GM18858 (cell line): ENCODE data around the gene CDADC1.
A peak's percentile ranks its signal among the peaks of the same experiment; 100 is the strongest.

Experiments used
- ATAC-seq: cut with Tn5 transposase; IDR thresholded peaks from one replicate; pipeline ENCODE4 v1.9.1; 2021; ENCODE audit not compliant: unreplicated experiment

The CDADC1 gene

DNA sequence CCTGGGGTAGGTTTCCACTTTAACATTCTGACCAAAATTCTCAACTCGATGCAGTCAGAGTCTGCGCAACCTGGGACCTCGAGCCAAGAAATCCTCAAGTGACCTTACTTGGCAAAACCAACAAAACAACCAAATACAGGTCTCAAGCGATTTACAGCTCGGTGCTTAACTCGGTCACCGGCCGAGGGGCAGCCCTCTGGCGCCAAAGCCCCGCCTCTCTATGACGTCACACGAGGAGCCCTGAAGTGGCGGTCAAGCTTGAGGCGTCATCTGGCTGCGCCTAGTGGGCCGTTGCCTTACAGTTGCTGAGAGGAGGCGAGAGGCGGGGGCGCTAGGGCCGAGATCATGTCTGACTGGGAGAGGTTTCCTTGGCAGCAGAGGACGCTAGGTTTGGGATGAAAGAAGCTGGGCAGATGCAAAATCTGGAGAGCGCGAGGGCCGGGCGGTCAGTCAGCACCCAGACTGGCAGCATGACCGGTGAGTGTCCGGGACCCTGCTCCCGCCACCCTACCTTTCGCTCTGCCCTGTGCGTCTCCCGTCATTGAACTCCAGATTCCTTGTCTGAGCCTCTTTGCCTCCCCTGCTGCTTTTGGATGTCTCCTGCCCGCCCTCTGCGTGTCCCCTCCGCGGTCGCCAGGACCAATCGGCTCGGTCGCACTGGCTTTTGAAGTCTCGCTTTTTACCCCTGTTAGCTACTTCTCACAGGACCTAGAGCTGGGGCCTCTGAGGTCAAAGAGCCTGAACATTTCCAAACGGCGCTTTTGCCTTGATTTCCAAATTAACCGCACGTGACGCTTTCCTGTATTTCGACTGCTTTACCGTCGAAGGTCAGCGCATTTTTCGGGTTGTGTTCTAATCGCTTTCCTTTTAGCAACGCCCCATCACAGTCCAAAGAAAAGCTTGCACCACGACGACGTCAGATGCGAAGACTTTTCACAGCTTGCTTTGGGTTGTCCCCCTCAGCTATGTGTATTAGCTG lies at the start of gene CDADC1:
Gene CDADC1, plus strand, starts transcription at position 283 of the 979 bp plus-strand sequence. Its CDS starts 113 bp downstream, at position 396.
- ATAC-seq, result peak; percentile 93

DNA sequence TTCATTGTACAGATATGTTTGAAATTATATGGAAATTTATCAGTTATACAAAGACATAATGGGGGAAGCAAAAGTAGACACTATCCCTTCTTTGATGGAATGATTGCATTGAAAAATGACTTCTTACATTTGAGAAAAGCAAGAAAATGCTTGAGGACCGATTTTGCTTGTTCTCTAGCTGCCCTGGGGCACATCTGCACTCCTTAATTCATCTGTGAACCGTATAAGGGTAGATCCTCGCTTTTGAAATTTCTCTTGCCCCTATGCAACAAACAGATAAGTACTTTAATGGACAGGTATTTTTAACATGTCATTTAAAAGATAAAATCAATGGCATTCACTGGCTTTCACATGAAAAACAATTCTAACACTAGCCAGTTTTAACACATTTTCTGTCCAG lies 41.1 kb upstream of the CDADC1 start:
- no peak for ATAC-seq

DNA sequence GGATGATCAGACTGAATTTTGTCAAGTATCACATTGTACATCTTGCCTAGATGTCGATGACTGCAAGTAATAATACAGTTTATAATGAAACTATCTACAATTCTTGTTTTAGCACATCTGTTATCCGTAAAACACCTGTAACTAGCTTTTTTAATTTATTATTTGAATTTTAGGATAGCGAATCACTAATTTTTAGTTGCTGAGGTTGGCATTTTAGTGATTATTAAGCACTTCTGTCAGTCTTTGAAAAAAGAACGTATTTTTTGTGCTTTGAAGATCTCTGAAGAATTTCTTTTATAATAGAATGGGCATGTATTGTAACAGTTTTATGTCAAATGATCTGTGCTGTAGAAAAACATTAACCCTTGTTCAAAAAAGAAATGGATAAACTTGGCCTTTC lies 39.1 kb upstream of the CDADC1 start:
- ATAC-seq, result no peak

- no peak for ATAC-seq
Observed at GRCh38 chr13:49210114-49210513, 37.6 kb upstream of the CDADC1 start.

DNA sequence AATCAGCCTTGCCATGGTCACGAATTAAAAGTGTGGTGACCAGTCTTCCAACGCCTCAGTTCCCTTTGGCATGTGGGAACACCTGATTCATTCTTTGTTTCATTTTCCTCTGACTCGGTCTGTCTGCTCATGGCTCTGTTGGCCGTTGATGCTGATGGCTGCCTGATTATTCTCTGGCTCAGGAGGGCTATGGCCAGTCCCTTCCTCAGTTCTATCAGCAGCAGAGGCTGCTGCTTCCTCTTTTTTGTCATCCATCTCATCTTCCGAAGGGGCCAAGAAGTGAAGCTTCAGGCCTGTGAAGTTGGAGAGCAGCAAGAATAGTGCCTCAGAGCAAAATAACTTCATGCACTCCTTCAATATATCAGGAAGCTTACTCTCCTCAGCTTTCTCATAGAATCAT lies 37.1 kb upstream of the CDADC1 start:
- ATAC-seq, result no peak

- ATAC-seq, result no peak
Observed at GRCh38 chr13:49213539-49213938, 34.2 kb upstream of the CDADC1 start.

DNA sequence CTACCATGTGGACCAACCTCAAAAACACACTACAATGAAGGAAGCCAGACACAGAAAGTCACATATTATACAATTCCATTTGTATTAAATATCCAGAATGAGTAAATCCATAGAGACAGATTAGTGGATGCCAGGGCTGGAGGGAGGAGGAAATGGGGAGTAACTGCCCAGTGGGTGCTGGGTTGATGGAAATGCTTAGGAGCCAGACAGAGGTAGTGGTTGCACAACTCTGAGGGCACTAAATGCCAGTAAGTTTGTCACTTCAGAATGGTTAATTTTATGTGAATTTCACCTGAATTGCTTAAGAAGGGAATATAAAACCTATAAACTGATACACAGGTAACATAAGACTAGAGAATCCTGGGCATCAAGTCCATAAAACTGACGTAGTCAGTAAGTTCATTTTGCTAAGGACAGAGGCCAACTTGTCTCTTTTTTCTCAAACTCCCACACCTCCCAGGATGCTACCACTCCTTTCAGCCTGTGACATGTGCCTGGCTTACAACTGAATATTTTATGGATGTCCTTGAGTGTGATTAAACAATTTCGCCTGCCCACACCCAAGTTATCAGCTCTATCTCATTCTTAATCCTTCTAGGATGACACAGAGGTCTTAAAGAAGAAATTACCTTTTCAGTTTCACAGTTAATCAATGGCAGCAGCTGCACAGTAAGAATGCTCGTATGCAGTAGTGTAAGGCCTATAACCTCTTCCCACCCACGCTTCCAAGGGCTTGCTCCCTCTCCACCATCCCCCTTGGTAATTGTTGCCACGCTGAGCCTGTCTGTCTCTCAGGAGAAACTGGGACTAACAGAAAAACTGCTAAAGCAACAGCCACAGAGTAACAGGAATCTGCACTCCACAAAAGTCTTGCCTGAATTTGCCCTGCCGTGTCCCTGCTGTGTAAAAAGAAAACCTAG lies 33.5 kb upstream of the CDADC1 start:
- no peak for ATAC-seq

DNA sequence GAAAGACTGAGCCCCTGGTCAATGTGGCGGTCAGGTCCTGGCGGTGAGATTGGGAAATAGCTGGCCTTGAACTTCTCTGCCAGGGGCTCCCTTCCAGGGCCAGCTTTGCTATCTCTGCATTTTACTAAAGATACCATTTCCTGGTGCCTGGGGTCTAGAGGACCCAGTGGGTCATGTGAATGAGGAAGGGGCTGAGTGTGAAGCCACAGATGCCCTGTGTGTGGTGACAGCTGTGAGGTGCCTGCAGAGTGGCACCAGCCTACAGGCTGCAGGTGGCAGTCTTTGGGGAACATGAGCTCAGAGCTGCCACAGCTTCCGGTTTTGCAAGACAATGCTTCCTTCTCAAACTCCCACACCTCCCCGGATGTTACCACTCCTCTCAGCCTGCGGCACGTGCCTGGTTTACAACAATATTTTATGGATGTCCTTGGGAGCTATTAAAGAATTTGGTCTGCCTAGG lies 32.8 kb upstream of the CDADC1 start:
- ATAC-seq, result no peak

DNA sequence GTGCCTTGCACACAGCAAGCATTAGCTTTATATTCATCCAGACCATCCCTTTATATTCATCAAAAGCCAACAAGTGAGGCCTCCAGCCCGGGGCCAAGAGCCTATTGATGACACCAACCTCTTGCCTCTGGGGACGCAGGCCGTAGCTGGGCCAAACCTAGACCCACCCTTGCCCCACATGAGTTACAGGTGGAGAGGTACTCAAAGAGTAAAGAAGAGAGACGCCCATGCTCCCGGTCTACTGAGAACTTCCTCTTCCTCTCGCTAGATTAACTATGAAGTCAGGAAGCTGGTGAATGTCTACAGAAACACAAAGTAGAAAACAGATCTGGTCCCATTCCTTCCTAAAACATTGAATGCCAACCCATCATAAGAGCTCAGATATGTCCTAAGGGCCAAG lies 31.4 kb upstream of the CDADC1 start:
- no peak for ATAC-seq

- ATAC-seq, result no peak
Observed at GRCh38 chr13:49217962-49218492, 29.7 kb upstream of the CDADC1 start.

DNA sequence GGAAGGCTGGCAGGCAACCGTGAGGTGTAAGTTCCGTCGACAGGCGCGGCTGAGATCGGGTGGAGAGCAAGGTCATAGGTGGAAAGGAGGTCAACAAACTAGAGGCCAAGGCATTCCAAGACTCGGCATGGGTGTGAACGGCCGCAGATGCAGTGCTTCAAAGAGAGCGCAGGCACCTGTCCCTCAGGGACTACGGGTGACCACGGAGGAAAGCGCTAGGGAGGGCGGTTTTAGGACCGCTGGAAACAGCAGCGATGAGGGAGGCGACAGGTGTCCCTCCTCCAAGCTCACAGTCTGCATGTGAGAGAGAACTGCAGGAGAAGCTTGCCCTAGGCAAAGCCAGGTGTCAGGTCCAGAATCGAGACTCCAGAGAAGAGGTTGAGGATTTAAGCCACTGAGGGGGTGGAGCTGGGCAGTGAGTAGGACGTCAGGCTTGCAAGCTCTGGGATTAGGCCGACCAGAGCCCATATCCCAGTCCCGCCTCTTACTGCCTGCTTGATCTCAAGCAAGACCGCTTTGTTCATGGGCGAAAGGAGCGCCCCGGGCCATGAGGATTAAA lies 29.2 kb upstream of the CDADC1 start:
- ATAC-seq, result no peak

DNA sequence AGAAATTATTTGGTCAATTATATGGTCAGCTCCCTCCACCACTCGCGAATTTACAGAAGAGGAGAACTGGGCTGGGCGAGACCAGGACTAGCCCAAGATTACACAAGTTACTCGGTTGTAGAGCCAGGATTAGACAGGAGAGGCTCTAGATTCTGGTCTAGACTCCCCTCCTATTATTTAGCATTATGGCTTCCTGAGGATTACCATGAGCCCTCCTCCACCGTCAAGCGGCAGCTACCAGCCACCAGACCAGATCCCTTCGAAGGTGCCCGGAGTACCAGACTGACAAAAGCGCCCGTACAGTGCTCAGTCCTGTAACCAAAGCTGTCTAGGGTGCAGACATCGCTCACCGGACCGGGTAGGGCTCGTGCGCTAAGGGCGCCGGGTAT lies 28.1 kb upstream of the CDADC1 start:
- ATAC-seq, result no peak

DNA sequence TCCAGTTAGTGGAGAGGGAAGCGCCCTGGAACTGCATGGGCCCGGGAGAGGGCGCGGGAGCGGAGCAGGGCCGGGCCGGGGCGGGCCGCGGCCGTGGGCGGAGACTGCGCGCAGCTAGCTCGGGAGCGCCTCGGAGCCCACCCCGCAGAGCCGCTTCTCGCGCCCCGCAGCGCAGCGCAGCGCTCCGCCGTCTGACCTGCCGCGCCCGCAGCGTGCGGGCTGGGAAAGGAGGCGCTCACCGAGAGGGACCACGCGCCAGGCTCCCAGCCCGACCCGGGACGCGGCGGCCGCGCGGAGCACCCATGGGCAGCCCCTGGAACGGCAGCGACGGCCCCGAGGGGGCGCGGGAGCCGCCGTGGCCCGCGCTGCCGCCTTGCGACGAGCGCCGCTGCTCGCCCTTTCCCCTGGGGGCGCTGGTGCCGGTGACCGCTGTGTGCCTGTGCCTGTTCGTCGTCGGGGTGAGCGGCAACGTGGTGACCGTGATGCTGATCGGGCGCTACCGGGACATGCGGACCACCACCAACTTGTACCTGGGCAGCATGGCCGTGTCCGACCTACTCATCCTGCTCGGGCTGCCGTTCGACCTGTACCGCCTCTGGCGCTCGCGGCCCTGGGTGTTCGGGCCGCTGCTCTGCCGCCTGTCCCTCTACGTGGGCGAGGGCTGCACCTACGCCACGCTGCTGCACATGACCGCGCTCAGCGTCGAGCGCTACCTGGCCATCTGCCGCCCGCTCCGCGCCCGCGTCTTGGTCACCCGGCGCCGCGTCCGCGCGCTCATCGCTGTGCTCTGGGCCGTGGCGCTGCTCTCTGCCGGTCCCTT lies 27.5 kb upstream of the CDADC1 start, which contains the start of gene MLNR:
Gene MLNR, plus strand, starts transcription at position 303 of the 820 bp plus-strand sequence. Its CDS starts 0 bp downstream, at position 303.
- ATAC-seq, result no peak

DNA sequence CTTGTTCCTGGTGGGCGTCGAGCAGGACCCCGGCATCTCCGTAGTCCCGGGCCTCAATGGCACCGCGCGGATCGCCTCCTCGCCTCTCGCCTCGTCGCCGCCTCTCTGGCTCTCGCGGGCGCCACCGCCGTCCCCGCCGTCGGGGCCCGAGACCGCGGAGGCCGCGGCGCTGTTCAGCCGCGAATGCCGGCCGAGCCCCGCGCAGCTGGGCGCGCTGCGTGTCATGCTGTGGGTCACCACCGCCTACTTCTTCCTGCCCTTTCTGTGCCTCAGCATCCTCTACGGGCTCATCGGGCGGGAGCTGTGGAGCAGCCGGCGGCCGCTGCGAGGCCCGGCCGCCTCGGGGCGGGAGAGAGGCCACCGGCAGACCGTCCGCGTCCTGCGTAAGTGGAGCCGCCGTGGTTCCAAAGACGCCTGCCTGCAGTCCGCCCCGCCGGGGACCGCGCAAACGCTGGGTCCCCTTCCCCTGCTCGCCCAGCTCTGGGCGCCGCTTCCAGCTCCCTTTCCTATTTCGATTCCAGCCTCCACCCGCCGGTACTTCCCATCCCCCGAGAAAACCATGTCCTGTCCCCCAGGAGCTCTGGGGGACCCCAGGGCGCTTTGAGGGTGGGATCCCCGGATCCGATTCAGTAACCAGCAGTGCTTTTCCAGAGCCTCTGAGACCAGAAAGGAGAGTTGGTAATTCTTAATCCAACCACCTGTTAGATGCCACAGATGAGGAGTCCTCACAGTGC lies 26.7 kb upstream of the CDADC1 start:
- ATAC-seq, result no peak

- ATAC-seq, result no peak
Observed at GRCh38 chr13:49221590-49221965, 26.1 kb upstream of the CDADC1 start.

- ATAC-seq, result no peak
Observed at GRCh38 chr13:49225223-49226042, 22.3 kb upstream of the CDADC1 start.

DNA sequence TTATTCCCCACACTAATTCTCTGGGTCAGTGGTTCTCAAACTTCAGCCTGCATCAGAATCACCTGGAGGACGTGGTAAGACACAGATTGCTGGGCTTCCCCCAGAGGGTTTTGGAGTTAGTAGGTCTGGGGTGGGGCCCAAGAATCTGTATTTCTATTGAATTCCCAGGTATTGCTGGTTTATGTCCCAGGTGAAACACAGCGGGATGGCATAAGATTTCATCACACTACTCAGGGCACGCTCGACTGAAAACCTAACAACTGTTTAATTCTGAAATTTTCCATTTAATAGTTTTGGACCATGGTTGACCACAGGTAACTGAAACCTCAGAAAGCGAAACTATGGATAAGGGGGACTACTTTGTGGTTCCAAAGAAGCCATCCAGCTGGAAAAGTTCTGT lies 21.1 kb upstream of the CDADC1 start:
- ATAC-seq, result no peak

DNA sequence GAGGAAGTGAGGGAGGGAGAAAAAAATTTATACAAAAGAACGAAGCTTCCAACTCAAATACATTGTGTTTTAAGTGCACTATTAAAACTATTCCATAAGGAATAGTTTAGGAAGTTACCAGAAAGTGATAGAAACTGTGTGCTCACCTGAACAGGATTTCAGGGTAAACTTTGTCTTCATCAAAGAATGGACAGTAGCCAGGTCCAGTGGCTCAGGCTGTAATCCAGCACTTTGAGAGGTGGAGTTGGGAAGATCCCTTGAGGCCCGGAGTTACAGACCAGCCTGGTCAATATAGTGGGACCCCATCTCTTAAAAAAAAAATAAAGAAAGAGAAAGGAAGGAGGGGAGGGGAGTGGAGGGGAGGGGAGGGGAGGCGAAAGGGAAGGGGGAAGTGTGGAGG lies 13.0 kb upstream of the CDADC1 start:
- ATAC-seq, result no peak
